H1 (cell line): ENCODE results near the gene AKR1C1. TPM values are rescaled to one million over a fixed set of nuclear protein-coding genes. Genes with fewer than 3 reads are reported as not detected.

ENCODE experiments used
- CTCF ChIA-PET: fragments of 300-600 bp; sonication (Branson Sonifier 250); formaldehyde crosslinking; loops from one replicate; lab custom pipeline; 2021; ENCODE audit not compliant: partially characterized antibody; lab: Charles Lee
- POLR2A ChIA-PET: fragments of 300-600 bp; sonication (Branson Sonifier 250); formaldehyde crosslinking; loops from one replicate; lab custom pipeline; 2021; ENCODE audit warnings: inconsistent platforms; ENCODE audit not compliant: partially characterized antibody; lab: Charles Lee
- DNase-seq, 2 experiments: peaks; one replicate each; pipeline versions ENCODE4 v3.0.0 to v3.0.0-alpha.2; 2010 to 2022; ENCODE audit warnings: low spot score in 2 of 2, low read depth in 1 of 2, mixed read lengths in 1 of 2
- FAIRE-seq: peaks from 2 replicates; lab custom pipeline; 2011; peaks lifted over from hg19 to GRCh38; lab: Jason Lieb, UNC
- H2AFZ ChIP-seq: 2 replicates; pipeline ENCODE4 v1.8.1; 2012; ENCODE audit warnings: low read length, inconsistent platforms
- H2AK5ac ChIP-seq: 2 replicates; pipeline ENCODE4 v1.6.1; 2013; ENCODE audit warnings: low read depth, low read length
- H2BK120ac ChIP-seq: replicated peaks from 2 replicates; pipeline ENCODE3; 2013; ENCODE audit warnings: low read depth, low read length, inconsistent platforms
- H2BK12ac ChIP-seq: 2 replicates; pipeline ENCODE4 v1.6.1; 2013; ENCODE audit warnings: low read depth, low read length
- H2BK15ac ChIP-seq: 2 replicates; pipeline ENCODE4 v1.6.1; 2013; ENCODE audit warnings: low read length
- H2BK20ac ChIP-seq: 2 replicates; pipeline ENCODE4 v1.6.1; 2013; ENCODE audit warnings: low read length
- H2BK5ac ChIP-seq: 2 replicates; pipeline ENCODE4 v1.6.1; 2013; ENCODE audit warnings: low read depth, low read length
- H3K14ac ChIP-seq: 2 replicates; pipeline ENCODE4 v1.6.1; 2013; ENCODE audit warnings: inconsistent platforms; ENCODE audit not compliant: insufficient read length
- H3K18ac ChIP-seq: 2 replicates; pipeline ENCODE4 v1.6.1; 2013; ENCODE audit warnings: low read length; ENCODE audit errors: extremely low read depth
- H3K23ac ChIP-seq: 2 replicates; pipeline ENCODE4 v1.6.1; 2013; ENCODE audit warnings: inconsistent platforms; ENCODE audit not compliant: insufficient read length
- H3K23me2 ChIP-seq: 2 replicates; pipeline ENCODE4 v1.6.1; 2013; ENCODE audit warnings: low read depth, low read length
- H3K27ac ChIP-seq: 2 replicates; pipeline ENCODE4 v1.6.1; 2011; ENCODE audit warnings: low read depth, low read length, inconsistent platforms
- H3K27me3 ChIP-seq, 4 experiments: replicated peaks in 1 of 4; 1 replicate in 1 of 4; 2 replicates in 3 of 4; pipeline versions ENCODE4 v1.6.1 to v1.8.1; 2011 to 2013; ENCODE audit warnings: low read length in 3 of 4, mild to moderate bottlenecking in 3 of 4, inconsistent platforms in 2 of 4, mixed read lengths in 2 of 4, moderate library complexity in 1 of 4; ENCODE audit not compliant: control insufficient read depth in 3 of 4, insufficient read depth in 3 of 4; ENCODE audit errors: extremely low read depth in 1 of 4
- H3K36me3 ChIP-seq, 4 experiments: 2 replicates each; pipeline versions ENCODE4 v1.6.1 to v1.8.1; 2011 to 2013; ENCODE audit warnings: mild to moderate bottlenecking in 4 of 4, low read length in 3 of 4, moderate library complexity in 2 of 4, control low read depth in 1 of 4, inconsistent platforms in 1 of 4; ENCODE audit not compliant: insufficient read depth in 4 of 4, control insufficient read depth in 2 of 4
- H3K4ac ChIP-seq: replicated peaks from 2 replicates; pipeline ENCODE3; 2013; ENCODE audit warnings: low read length, low read depth, mixed read lengths, inconsistent platforms; ENCODE audit not compliant: insufficient read length
- H3K4me1 ChIP-seq, 4 experiments: replicated peaks in 1 of 4; 1 replicate in 1 of 4; 2 replicates in 3 of 4; pipeline versions ENCODE4 v1.6.1 to v1.8.1; 2011 to 2013; ENCODE audit warnings: low read length in 3 of 4, inconsistent platforms in 2 of 4, mixed read lengths in 1 of 4; ENCODE audit not compliant: insufficient read depth in 4 of 4, control insufficient read depth in 3 of 4
- H3K4me2 ChIP-seq, 2 experiments: 2 replicates each; pipeline versions ENCODE4 v1.6.1 to v1.8.1; 2011 to 2013; ENCODE audit warnings: low read depth in 2 of 2, low read length in 2 of 2, control low read depth in 1 of 2, inconsistent platforms in 1 of 2, mild to moderate bottlenecking in 1 of 2; ENCODE audit not compliant: insufficient read depth in 1 of 2
- H3K4me3 ChIP-seq, 4 experiments: fragments of 200-600, 300-600 bp in 1 of 4; sonication (generic), shearing (Covaris generic), sonication (Bioruptor Twin) in 1 of 4; 2 replicates each; pipeline versions ENCODE4 v1.5.1 to v1.8.1; 2011 to 2016; ENCODE audit warnings: low read length in 4 of 4, low read depth in 3 of 4, control low read depth in 2 of 4, inconsistent platforms in 2 of 4, mild to moderate bottlenecking in 2 of 4, mixed read lengths in 1 of 4, moderate library complexity in 1 of 4; ENCODE audit not compliant: insufficient read depth in 2 of 4; ENCODE audit errors: extremely low read depth in 1 of 4
- H3K56ac ChIP-seq: replicated peaks from 2 replicates; pipeline ENCODE3; 2013; ENCODE audit warnings: low read depth, mild to moderate bottlenecking, mixed read lengths, low read length, inconsistent platforms; ENCODE audit not compliant: insufficient read length
- H3K79me1 ChIP-seq: 2 replicates; pipeline ENCODE4 v1.6.1; 2013; ENCODE audit warnings: low read depth, low read length, control low read depth
- H3K79me2 ChIP-seq, 2 experiments: 2 replicates each; pipeline versions ENCODE4 v1.6.1 to v1.8.1; 2012 to 2013; ENCODE audit warnings: low read length in 2 of 2, mild to moderate bottlenecking in 2 of 2, inconsistent platforms in 1 of 2; ENCODE audit not compliant: insufficient read depth in 2 of 2, control insufficient read depth in 1 of 2
- H3K9ac ChIP-seq, 4 experiments: replicated peaks in 1 of 4; 1 replicate in 1 of 4; 2 replicates in 3 of 4; pipeline versions ENCODE4 v1.6.1 to v1.8.1; 2011 to 2013; ENCODE audit warnings: low read depth in 3 of 4, low read length in 3 of 4, control low read depth in 2 of 4, mild to moderate bottlenecking in 2 of 4, moderate library complexity in 2 of 4, inconsistent platforms in 1 of 4; ENCODE audit errors: extremely low read depth in 1 of 4
- H3K9me3 ChIP-seq, 2 experiments: 2 replicates each; pipeline versions ENCODE4 v1.6.1 to v1.8.1; 2012 to 2013; ENCODE audit warnings: mild to moderate bottlenecking in 2 of 2, moderate library complexity in 2 of 2, control low read depth in 1 of 2, inconsistent platforms in 1 of 2, low read depth in 1 of 2, low read length in 1 of 2, mixed read lengths in 1 of 2; ENCODE audit not compliant: insufficient read depth in 2 of 2
- H4K20me1 ChIP-seq, 2 experiments: replicated peaks in 1 of 2; 2 replicates each; pipeline versions ENCODE3 to v1.8.1; 2011 to 2013; ENCODE audit warnings: inconsistent platforms in 2 of 2, low read length in 2 of 2, mild to moderate bottlenecking in 1 of 2; ENCODE audit not compliant: insufficient read depth in 2 of 2, control insufficient read depth in 1 of 2
- H4K5ac ChIP-seq: 2 replicates; pipeline ENCODE4 v1.6.1; 2013; ENCODE audit warnings: low read length, low read depth, mixed read lengths, inconsistent platforms; ENCODE audit not compliant: insufficient read length
- H4K8ac ChIP-seq: 2 replicates; pipeline ENCODE4 v1.8.0; 2013; ENCODE audit warnings: mild to moderate bottlenecking, moderate library complexity, low read length, inconsistent platforms; ENCODE audit not compliant: insufficient read depth; ENCODE audit errors: extremely low read depth
- H4K91ac ChIP-seq: replicated peaks from 2 replicates; pipeline ENCODE3; 2013; ENCODE audit warnings: low read length, mixed read lengths, inconsistent platforms; ENCODE audit not compliant: insufficient read length
- EP300 ChIP-seq, 2 experiments: IDR thresholded peaks; 1 replicate in 1 of 2; 2 replicates in 1 of 2; pipeline ENCODE4 v1.6.1; 2011 to 2012; ENCODE audit warnings: low read depth in 2 of 2, low read length in 2 of 2, mild to moderate bottlenecking in 2 of 2, borderline replicate concordance in 1 of 2, inconsistent platforms in 1 of 2, moderate library complexity in 1 of 2
- NANOG ChIP-seq: IDR thresholded peaks from 2 replicates; pipeline ENCODE4 v1.6.1; 2011; ENCODE audit warnings: low read length, low read depth, mild to moderate bottlenecking, inconsistent platforms; ENCODE audit not compliant: insufficient read depth, poor library complexity, severe bottlenecking
- RXRA ChIP-seq: IDR thresholded peaks from 2 replicates; pipeline ENCODE4 v1.6.1; 2011; ENCODE audit warnings: low read depth, mild to moderate bottlenecking, low read length, moderate library complexity; ENCODE audit not compliant: insufficient read depth
- TAF7 ChIP-seq: optimal IDR thresholded peaks from 2 replicates; pipeline ENCODE3; 2011; ENCODE audit warnings: low read depth, mild to moderate bottlenecking, inconsistent platforms, low read length, moderate library complexity, borderline replicate concordance
- ZNF274 ChIP-seq: IDR thresholded peaks from 2 replicates; pipeline ENCODE4 v1.7.0; 2012; ENCODE audit warnings: low read length, borderline replicate concordance; ENCODE audit errors: extremely low read depth
- WGBS, 2 experiments: shearing (Covaris generic) in 1 of 2; methylation state at CpG; one replicate each; pipeline versions ENCODE4 v1.1.6 to v1.1.7; 2013 to 2015; ENCODE audit warnings: low lambda C conversion rate in 2 of 2, mixed read lengths in 2 of 2, inconsistent platforms in 1 of 2, low coverage in 1 of 2, missing lambda C conversion rate in 1 of 2; ENCODE audit not compliant: insufficient replicate concordance in 2 of 2, insufficient coverage in 1 of 2, insufficient read length in 1 of 2; ENCODE audit errors: extremely low coverage in 1 of 2, missing lambda C conversion rate in 1 of 2; 5-methylcytosine and 5-hydroxymethylcytosine counted together
- polyA plus RNA-seq, 7 experiments: library from polyadenylated mRNA; depleted of rRNA in 3 of 7; stranded (reverse) in 5 of 7; unstranded in 2 of 7; fragments of >200 nt in 5 of 7; fragments of 200-250 nt in 2 of 7; gene quantifications; 1 replicate in 5 of 7; 2 replicates in 1 of 7; 4 replicates in 1 of 7; pipeline versions ENCODE4 v1.2.1 to v1.2.3, GENCODE V29; 2011 to 2013; ENCODE audit warnings: missing spikeins in 2 of 7, mixed read lengths in 2 of 7
- total RNA-seq: library from RNA; stranded (reverse); fragmentation: NEBNext Ultra II Directional; extraction: Animal tissue kit (Norgen Biotek cat#: 25700); gene quantifications from 2 replicates; pipeline ENCODE4 v1.2.1, GENCODE V29; 2021

Gene AKR1C1
- total and polyA plus RNA-seq, 2 of the 8 experiments (the other 6 are each of a cell fraction or from before 2014, with no cell fraction given), result 1.4 to 2.1 TPM

DNA sequence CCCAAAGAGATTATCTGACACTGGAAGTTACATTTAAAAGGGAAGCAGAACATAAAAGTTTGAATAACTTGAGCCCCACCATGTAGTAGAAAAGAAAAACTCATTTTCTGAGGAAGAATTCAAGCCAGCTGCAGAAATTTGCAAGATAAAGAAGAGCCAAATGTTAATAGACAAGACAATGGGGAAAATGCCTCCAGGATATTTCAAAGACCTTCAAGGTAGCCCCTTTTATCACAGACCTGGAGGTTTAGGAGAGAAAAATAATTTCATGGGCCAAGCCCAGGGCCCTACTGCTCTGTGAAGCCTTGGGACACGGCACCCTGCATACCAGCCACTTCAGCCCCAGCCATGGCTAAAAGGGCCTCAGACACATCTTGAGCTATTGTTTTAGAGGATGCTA, 18.4 kb upstream of the AKR1C1 start:
- H2AFZ ChIP-seq, result no peak overlapping the region
- no peak overlapping the region for H3K27ac ChIP-seq
- H3K4me3 ChIP-seq, result peak overlapping the region in 1 of 4 experiments; percentile 17; a peak in 1 of 8 replicates
- peak overlapping the region; percentile 90; the same call in 1 of the 2 replicates for H2BK5ac ChIP-seq
- H2BK20ac ChIP-seq, result no peak overlapping the region
- no peak overlapping the region for H3K23ac ChIP-seq
- no peak overlapping the region for H2BK120ac ChIP-seq
- DNase-seq (no peak), FAIRE-seq (no peak)
- peak overlapping the region; percentile 61 for H4K5ac ChIP-seq
- peak overlapping the region; percentile 30 to 66 for H3K4me2 ChIP-seq
- no peak overlapping the region for H3K56ac ChIP-seq
- H2AK5ac ChIP-seq, result no peak overlapping the region
- peak overlapping the region; percentile 43; the same call in 1 of the 2 replicates for H3K18ac ChIP-seq
- H2BK15ac ChIP-seq, result no peak overlapping the region
- no peak for TF ChIP-seq ZNF274
- no peak for TF ChIP-seq RXRA
- TF ChIP-seq TAF7, result no peak
- TF ChIP-seq EP300 (IDR thresholded peaks at IDR 0.05; ENCODE audit: borderline replicate concordance in 1 of 2, low read depth in 2 of 2, low read length in 2 of 2), result no peak
- no peak for TF ChIP-seq NANOG
- H3K4me1 ChIP-seq, result peaks cover 3 to 21% (median 14%) of the 10 kb centered on the region in 4 experiments
- 40% methylated on average over 1 of the region's 1 CpG; no CpG with 5 or more reads in 1 of the 2 experiments for WGBS, 2 experiments
- H3K9me3 ChIP-seq, result no peaks in the 10 kb centered on the region
- H4K91ac ChIP-seq, result no peak overlapping the region
- no peak overlapping the region for H4K8ac ChIP-seq
- POLR2A ChIA-PET, result no interaction called here
- H3K9ac ChIP-seq, result no peak overlapping the region
- no peaks in the 10 kb centered on the region; a peak in 1 of 7 replicates for H3K27me3 ChIP-seq
- no peak overlapping the region for H3K4ac ChIP-seq
- 0 out of 2 replicates have a peak overlapping the region, but pooled peaks have one; percentile 63 for H2BK12ac ChIP-seq
- no peaks in the 10 kb centered on the region for H4K20me1 ChIP-seq
- H3K36me3 ChIP-seq, result no peaks in the 10 kb centered on the region
- no peaks in the 10 kb centered on the region for H3K23me2 ChIP-seq
- H3K14ac ChIP-seq, result no peak overlapping the region
- no peaks in the 10 kb centered on the region for H3K79me1 ChIP-seq
- H3K79me2 ChIP-seq, result no peaks in the 10 kb centered on the region
- CTCF ChIA-PET, result interaction anchor here (0.8 to 0.9 kb wide), 2 partner anchors 94 to 679 kb away, joined by 3 read pairs; no protein-coding TSS in a partner anchor
